Erythroblast (primary cell): ENCODE data around the gene NEIL1.
"Not testable (repeated sequence)": the region's sequence is repeated elsewhere in the genome, so short reads cannot be mapped to it uniquely, and the experiment has no call there.

Source experiments
- DNase-seq, 2 experiments: peaks; one replicate each; lab custom pipeline; 2025; lab: John Stamatoyannopoulos, UW
- GATA1 ChIP-seq: IDR thresholded peaks from 2 replicates; pipeline ENCODE4 v1.6.1; 2011; ENCODE audit warnings: low read depth, mild to moderate bottlenecking, control low read depth, low read length, moderate library complexity
- POLR2A ChIP-seq: IDR thresholded peaks from 2 replicates; pipeline ENCODE4 v1.6.1; 2011; ENCODE audit warnings: mild to moderate bottlenecking, low read length

The NEIL1 gene, protein sequence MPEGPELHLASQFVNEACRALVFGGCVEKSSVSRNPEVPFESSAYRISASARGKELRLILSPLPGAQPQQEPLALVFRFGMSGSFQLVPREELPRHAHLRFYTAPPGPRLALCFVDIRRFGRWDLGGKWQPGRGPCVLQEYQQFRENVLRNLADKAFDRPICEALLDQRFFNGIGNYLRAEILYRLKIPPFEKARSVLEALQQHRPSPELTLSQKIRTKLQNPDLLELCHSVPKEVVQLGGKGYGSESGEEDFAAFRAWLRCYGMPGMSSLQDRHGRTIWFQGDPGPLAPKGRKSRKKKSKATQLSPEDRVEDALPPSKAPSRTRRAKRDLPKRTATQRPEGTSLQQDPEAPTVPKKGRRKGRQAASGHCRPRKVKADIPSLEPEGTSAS

DNA sequence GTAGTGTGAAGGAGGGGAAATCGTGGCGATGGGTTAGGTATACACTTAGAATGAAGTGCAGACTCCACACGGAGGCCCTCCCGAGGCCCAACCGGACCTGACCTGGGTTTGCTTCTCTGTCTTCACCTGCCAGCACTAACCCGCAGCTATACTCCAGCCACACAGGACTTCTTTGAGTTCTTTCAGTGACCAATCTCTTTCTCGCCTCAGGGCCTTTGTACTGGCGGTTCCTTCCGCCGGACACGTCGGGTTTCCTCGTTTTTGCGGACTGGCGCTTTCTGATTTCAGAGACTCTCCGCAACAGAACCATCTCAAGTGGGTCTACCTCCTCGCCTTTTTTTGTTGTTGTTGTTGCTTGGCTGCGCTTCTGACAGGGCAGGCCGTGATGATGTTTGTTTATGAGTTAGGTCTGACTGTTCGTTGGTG is at the start of gene NEIL1:
Gene NEIL1 (plus strand): TSS at position 244 of the 426 bp plus-strand sequence. CDS start 1,867 bp downstream, outside the sequence.
- no peak for DNase-seq
- TF ChIP-seq POLR2A: no peak
- no peak for TF ChIP-seq GATA1

DNA sequence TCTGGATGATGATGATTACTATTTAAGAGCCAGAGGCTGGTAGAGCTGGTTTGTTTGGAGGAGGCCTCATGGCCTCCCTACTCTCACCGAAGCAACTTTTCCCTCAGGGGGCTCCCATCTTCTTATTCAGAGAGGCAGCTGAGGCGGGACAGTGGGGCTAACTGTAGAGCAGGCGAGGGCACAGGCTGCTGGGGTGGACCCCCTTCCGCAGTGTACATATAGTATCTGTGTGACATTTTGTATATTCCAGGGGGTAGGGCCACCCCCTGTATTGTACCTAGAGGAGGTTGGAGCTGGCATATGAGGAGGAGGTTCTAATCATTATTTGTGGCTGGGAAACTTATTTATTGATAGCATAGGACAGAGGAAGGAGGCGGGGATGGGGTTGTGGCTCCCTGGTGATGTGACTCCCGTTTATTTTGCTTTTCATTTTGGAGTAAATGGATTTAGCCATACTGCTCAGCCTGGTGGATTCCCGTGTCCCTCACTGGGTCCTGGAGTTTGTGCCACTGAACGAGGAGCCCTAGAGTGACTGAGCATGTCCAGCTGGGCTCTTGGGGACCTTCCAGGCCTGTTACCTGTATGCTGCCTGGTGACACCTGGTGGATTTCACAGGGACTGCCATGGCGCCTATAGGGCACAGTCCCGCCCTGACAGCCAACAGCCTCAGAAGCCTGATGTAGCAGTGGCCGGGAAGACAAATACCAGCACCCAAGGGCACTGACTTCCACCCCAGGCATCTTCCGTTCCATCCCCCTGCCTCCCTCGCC is 48.1 kb upstream of the NEIL1 start:
- not testable (repeated sequence) for DNase-seq

DNA sequence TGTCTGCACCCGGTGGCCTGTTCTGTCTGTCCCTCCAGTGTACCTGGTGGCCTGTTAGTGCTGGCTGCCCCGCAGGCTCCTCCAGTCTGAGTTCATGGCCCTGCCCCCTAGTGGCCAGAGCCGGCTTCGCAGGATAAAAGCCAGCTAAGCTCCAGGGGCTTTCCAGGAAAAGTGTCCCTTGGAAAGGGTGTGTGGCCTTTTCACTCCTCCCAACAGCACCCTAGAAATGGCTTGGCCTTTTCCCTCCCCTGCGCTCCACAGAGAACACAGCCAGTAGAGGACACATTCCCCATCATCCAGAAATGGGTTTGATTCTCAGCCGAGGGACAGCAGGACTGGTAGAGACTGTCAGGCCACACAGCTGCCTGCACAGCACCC is 47.5 kb upstream of the NEIL1 start:
- not testable (repeated sequence) for DNase-seq

DNA sequence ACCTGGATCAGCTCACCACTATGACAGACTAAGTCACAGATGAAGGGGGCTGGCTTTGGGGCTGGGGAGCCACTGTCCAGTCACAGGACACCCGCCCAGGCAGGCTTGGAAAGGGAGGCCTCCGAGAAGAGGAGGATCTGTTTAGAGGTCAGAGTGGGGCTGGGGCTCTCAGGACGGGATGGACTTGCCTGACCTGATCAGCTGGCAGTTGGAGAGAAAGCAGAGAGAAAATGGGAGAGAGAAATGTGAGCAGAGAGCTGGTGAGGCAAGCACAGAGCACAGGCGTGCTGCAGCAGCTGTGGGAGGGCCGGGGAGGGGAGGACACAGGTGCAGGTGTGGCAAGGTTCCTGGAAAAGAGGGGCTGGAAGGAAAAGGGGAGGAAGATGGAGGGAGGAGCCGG is 46.8 kb upstream of the NEIL1 start:
- DNase-seq: not testable (repeated sequence)

DNA sequence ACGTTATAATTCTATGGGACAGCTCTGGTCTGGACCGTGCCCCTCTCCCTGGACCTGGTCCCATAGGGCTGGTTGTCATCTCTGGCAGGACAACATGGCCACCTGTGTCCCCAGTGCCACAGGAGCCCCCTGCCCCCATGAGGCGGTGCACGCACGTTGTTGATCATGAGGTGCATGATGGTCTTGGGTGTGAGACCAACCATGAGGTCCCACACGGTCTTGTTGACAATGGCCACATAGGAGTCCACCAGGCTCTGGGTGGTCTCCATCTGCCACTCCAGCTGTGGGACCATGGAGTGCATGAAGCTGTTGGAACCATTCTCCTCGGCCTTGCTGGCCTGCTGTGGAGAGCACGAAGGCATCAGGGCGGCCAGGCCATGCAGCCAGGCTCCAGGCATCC is 44.5 kb upstream of the NEIL1 start:
- DNase-seq: no peak
- TF ChIP-seq GATA1 (no peak), POLR2A (no peak)

DNA sequence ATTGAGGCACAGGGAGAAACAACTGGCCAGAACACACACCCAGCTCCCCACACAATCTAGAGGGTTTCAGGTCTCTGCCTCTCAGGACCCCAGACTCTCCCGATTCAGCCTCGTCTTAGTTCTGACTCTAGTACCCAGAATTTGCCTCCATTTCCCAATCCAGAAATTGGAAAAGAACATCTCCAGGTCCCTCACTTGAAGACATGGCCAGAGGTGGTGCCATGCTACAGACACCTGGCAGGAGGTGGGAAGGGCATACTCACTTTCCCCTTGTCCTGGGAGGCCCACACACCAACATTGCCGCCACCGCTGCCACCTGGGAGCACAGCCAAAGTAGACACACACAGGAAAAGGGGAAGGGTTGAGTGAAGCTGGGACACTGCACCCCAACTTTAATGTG is 44.1 kb upstream of the NEIL1 start:
- DNase-seq: not testable (repeated sequence)

DNA sequence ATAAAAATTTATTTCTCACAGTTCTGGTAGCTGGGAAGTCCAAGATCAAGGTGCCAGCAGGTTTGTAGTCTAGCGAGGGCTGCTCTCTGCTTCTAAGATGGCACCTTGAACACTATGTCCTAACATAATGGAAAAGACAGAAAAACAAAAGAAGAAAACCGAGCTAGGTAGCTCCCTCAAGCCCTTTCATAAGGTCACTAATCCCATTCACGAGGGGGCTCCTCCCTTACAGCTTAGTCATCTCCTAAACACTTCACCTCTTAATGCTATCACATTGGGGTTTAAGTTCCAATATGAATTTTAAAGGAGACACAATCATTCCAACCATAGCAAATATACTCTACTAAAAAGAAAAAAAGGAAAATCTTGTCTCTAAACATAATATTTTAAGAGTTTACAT is 40.7 kb upstream of the NEIL1 start:
- no peak for DNase-seq
- no peak for TF ChIP-seq POLR2A
- no peak for TF ChIP-seq GATA1

DNA sequence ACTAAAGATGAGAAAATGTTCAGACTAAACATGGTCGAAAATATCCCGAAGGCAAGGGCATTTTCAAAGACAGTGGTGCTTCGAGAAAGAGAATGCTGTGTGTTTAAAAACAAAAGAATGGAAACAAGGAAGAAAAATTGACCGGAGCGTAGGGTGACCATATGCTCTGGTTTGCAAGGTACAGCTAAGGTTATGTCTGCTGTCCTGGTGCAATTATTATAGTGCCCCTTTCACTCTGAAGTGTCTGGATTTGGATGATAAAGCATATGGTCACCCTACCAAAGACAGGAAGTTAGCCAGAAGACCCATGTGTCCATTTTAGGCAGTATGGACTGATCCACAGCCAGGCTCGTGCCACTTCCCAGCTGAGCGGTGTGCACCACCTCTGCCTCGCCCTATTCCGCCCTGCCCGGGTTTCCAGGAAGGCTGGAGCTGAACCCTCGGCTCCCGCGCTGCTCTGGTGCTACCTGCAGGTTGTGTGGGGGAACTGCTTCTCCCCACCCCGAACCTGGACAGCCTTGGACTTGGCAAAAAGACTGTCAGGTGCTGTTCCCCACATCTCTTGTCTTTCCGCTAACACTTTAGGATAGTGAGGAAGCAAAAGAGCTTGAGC is 39.0 kb upstream of the NEIL1 start:
- DNase-seq: peak; percentile 22 to 33
- TF ChIP-seq POLR2A: no peak
- TF ChIP-seq GATA1: no peak

DNA sequence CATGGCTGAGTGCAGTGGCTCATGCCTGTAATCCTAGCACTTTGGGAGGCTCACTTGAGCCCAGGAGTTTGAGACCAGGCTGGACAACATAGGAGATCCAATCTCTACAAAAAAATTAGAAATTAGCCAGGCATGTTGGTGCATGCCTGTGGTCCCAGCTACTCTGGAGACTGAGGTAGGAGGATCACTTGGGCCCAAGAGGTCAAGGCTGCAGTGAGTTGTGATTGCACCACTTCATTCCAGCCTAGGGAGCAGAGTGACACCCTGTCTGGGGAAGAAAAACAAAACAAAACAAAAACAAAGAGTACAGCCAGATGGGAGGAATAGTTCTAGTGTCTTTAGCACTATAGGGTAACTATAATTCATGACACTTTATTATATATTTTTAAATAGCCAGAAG is 37.1 kb upstream of the NEIL1 start:
- no peak for DNase-seq
- TF ChIP-seq GATA1: no peak
- TF ChIP-seq POLR2A: no peak

DNA sequence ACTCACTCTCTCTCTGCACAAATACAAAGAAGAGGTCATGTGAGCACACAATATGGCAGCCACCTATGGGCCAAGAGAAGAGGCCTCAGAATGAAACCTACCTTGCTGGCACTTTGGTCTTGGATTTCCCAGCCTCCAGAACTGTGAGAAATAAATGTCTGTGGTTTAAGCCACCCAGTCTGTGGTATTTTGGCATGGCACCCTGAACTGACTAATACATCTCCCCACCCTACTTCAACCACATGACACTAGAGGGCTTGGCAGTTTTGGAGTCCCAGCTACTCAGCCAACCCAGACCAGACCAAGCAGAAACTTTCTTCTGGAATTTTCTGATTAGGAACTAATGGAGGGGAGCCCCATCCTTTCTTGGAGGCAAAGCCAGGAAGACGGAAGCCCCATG is 34.3 kb upstream of the NEIL1 start:
- DNase-seq: not testable (repeated sequence)

DNA sequence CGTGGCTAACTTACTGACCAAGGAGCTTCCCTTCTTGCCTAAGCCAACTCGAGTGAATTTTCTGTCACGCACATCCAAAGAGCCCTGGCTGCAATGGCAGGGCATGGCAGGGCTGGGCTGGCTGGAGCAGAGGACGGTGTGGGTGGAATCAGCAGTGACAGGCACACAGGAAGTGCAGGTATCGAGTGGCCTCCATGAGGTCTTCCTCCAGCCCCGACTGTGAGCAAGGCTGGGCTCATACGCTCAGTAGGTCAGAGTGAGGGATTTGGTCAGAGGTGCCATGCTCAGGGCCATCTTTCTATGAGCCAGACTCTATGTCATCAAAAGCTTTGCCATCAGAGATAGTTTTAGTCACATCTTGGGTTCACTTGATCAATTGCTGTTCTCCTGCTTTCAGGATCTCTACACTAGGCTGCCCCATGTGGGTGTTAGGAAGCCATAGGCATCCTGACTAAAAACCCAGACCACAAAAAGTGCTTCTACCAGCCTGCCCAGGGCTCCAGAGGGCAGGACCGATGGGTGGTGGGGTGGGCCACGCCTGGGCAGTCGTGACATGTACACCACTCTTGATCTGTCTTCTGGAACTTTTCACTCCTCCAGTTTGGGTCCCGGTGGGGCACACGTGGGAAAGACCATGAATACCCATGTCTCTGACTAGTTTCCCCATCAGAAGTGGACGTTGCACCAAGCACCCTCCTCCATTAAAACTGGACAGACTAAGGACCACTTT is 33.6 kb upstream of the NEIL1 start:
- TF ChIP-seq POLR2A: no peak
- no peak for TF ChIP-seq GATA1
- no peak for DNase-seq

DNA sequence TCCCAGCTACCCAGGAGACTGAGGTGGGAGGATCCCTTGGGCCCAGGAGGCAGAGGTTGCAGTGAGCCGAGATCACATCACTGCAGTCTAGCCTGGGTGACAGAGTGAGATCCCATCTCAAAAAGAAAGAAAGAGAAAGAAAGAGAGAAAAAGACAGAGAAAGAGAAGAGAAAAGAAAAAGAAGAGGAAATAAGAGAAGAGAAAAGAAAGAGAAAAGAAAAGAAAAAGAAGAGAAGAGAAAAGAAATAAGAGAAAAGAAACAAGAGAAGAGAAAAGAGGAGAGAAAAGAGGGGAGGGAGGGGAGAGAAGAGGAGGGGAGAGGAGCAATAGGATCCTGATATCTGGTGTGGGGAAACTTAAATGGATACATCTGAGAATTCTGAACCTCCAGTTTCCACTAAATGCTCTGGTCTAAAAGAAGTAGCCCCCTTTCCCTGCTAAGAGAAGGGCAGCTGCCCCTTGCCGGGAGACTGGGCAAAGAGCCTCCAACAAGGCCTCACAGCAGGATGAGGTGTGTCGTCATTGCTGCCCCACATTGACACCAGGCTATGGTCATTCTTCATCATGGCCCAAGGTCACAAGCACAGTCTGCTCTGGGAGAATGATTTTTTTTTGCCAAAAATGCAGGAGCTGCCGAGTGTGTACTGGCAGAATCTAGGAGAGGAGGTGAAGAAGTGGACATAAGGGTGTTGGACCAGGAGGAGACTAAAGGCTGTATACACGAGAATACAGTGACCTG is 32.1 kb upstream of the NEIL1 start:
- no peak for DNase-seq
- TF ChIP-seq GATA1 (no peak), POLR2A (no peak)

DNA sequence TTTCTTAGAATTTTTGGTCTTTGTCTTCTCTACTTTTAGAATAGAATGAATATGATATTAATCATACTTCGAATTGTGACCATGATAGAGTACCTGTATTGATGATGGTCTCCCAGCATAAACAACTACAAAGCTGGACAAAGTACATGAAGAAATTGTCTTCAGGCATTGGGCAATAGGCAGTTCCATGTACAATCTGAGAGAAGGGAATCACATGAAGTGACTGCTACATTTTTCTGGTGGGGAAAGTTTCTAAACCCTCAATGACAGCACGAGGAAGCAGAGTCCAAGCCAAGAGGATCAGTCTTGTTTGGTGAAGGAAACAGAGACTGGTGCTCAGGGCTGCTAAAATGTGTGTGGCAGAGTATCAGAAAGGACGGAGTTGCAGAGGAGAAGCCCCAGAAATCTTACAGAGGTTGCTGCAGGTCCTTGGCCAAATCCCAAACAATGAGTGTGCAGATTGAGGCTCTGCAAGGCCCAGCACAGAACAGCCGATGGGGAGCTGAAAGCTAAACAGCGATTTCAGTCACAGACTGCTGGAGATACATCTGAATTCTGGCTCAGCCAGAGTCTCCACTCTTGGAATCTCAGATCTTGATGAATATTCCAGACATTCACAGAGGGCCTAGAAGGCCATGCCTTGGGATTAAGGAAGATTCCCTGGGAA is 27.5 kb upstream of the NEIL1 start:
- not testable (repeated sequence) for DNase-seq
